ENCODE results near the gene SLC35A2. TPM values are rescaled to one million over a fixed set of nuclear protein-coding genes. Genes with fewer than 3 reads are reported as not detected.
A peak's percentile ranks its signal among the peaks of the same experiment; 100 is the strongest.

Gene SLC35A2
- total RNA-seq, 1 experiment from 2014 or later: 18.0 TPM

DNA sequence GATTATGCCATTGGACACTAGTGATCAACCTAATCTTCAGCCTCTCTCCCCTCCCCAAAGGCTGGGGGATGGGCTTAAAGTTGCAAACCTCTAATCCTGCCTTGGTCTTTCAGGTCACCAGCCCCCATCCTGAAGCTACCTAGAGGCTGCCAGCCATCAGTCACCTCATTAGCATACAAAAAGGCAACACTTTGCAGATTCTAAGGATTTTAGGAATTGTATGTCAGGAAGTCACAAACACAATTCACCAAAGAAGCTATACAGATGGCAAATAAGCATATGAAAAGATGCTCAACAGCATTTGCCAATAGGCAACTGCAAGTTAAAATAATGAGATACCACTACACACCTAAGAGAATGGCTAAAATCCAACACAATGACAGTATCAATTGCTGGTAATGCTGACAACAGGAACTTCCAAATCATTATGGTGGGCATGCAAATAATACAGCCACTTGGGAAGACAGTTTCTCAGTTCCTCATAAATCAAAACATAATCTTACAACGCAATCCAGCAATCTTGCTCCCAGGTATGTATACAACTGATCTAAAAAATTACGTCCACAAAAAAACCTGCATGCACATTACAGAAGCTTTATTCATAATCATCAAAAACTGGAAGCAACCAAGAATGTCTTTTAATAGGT is 16.4 kb upstream of the SLC35A2 start (continued):
- TF ChIP-seq, protein P1, sequence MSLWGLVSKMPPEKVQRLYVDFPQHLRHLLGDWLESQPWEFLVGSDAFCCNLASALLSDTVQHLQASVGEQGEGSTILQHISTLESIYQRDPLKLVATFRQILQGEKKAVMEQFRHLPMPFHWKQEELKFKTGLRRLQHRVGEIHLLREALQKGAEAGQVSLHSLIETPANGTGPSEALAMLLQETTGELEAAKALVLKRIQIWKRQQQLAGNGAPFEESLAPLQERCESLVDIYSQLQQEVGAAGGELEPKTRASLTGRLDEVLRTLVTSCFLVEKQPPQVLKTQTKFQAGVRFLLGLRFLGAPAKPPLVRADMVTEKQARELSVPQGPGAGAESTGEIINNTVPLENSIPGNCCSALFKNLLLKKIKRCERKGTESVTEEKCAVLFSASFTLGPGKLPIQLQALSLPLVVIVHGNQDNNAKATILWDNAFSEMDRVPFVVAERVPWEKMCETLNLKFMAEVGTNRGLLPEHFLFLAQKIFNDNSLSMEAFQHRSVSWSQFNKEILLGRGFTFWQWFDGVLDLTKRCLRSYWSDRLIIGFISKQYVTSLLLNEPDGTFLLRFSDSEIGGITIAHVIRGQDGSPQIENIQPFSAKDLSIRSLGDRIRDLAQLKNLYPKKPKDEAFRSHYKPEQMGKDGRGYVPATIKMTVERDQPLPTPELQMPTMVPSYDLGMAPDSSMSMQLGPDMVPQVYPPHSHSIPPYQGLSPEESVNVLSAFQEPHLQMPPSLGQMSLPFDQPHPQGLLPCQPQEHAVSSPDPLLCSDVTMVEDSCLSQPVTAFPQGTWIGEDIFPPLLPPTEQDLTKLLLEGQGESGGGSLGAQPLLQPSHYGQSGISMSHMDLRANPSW (CRISPR knock-in tag; conservative IDR thresholded peaks at IDR 0.05; ENCODE audit: low read depth): no peak

DNA sequence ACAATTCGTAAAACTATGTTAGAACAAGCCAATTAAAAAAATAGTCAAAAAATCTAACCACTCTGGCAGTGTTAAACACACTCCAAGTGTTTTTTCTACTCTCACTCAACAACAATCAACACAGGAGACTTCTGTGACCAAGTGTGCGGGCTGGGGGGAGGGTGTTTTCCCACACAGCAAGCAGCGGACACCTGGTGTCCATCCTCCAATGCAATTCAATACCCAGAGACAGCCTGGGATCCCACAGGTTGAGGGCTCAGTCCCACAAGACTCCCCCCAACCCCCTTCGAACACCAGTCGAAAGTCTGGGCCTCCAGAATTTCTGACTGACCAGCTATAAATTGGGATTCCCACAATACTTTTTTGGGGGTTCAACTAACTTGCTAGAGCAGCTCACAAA is 15.7 kb upstream of the SLC35A2 start:
- no peaks in the 10 kb centered on the region for H3K9me3 Mint-ChIP-seq
- no peak for TF ChIP-seq SMAD4 (CRISPR knock-in tag; IDR thresholded peaks at IDR 0.05)
- TF ChIP-seq, protein P2, sequence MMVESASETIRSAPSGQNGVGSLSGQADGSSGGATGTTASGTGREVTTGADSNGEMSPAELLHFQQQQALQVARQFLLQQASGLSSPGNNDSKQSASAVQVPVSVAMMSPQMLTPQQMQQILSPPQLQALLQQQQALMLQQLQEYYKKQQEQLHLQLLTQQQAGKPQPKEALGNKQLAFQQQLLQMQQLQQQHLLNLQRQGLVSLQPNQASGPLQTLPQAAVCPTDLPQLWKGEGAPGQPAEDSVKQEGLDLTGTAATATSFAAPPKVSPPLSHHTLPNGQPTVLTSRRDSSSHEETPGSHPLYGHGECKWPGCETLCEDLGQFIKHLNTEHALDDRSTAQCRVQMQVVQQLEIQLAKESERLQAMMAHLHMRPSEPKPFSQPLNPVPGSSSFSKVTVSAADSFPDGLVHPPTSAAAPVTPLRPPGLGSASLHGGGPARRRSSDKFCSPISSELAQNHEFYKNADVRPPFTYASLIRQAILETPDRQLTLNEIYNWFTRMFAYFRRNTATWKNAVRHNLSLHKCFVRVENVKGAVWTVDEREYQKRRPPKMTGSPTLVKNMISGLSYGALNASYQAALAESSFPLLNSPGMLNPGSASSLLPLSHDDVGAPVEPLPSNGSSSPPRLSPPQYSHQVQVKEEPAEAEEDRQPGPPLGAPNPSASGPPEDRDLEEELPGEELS (CRISPR knock-in tag; IDR thresholded peaks at IDR 0.05): peak; percentile 53; the same call in 1 of the 2 replicates
- TF ChIP-seq, protein P3, sequence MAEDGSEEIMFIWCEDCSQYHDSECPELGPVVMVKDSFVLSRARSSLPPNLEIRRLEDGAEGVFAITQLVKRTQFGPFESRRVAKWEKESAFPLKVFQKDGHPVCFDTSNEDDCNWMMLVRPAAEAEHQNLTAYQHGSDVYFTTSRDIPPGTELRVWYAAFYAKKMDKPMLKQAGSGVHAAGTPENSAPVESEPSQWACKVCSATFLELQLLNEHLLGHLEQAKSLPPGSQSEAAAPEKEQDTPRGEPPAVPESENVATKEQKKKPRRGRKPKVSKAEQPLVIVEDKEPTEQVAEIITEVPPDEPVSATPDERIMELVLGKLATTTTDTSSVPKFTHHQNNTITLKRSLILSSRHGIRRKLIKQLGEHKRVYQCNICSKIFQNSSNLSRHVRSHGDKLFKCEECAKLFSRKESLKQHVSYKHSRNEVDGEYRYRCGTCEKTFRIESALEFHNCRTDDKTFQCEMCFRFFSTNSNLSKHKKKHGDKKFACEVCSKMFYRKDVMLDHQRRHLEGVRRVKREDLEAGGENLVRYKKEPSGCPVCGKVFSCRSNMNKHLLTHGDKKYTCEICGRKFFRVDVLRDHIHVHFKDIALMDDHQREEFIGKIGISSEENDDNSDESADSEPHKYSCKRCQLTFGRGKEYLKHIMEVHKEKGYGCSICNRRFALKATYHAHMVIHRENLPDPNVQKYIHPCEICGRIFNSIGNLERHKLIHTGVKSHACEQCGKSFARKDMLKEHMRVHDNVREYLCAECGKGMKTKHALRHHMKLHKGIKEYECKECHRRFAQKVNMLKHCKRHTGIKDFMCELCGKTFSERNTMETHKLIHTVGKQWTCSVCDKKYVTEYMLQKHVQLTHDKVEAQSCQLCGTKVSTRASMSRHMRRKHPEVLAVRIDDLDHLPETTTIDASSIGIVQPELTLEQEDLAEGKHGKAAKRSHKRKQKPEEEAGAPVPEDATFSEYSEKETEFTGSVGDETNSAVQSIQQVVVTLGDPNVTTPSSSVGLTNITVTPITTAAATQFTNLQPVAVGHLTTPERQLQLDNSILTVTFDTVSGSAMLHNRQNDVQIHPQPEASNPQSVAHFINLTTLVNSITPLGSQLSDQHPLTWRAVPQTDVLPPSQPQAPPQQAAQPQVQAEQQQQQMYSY (CRISPR knock-in tag; IDR thresholded peaks at IDR 0.05): no peak
- peak overlapping the region; percentile 66 for H3K4me3 Mint-ChIP-seq
- no peaks in the 10 kb centered on the region for H3K27me3 Mint-ChIP-seq (ENCODE audit: low read depth)
- peak overlapping the region; percentile 100 for H3K27ac Mint-ChIP-seq
- DNase-seq (ENCODE audit: low spot score) (peak; percentile 54), ATAC-seq (peak; percentile 75)
- CTCF ChIA-PET: interaction anchor here (1.4 to 1.5 kb wide), 2 partner anchors 10 to 15 kb away, joined by 6 to 21 read pairs; partner anchors contain the start of gene SLC35A2
- peaks cover 36% of the 10 kb centered on the region for H3K36me3 Mint-ChIP-seq
- POLR2A ChIA-PET: interaction anchor here (0.6 to 2.0 kb wide), 3 partner anchors 15 to 32 kb away, joined by 3 to 11 read pairs (median 4); partner anchors contain the start of genes PQBP1, SLC35A2 and TIMM17B
- peaks cover 43% of the 10 kb centered on the region for H3K4me1 Mint-ChIP-seq

DNA sequence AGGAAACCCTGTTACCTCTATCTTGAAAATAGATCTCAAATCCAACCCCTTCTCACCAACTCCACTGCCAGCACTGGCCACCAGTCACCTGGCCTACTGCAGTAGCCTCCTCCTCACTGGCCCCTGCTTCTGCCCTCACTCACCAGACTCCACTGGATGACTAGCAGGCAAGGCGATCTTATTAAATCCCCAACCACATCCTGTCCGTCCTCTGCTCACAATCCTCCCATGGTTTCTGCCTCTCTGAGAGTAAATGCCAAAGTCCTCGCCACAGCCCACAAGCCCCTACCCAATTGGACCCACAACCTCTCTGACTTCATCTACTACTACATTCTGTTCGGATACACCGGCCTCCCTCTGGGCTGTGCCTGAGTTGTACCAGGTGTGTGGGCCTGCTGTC is 12.8 kb upstream of the SLC35A2 start:
- ChIA-PET POLR2A (no interaction called here), CTCF (interaction anchor here (1.4 kb wide), 1 partner anchor 13 kb away, joined by 4 read pairs; no protein-coding TSS in a partner anchor)
- Mint-ChIP-seq H3K4me1 (peaks cover 63% of the 10 kb centered on the region), H3K9me3 (no peaks in the 10 kb centered on the region), H3K27ac (peak overlapping the region; percentile 90), H3K36me3 (peaks cover 25% of the 10 kb centered on the region), H3K27me3 (ENCODE audit: low read depth) (no peaks in the 10 kb centered on the region), H3K4me3 (no peak overlapping the region)
- DNase-seq (ENCODE audit: low spot score) (no peak), ATAC-seq (no peak)
- TF ChIP-seq, protein P4, sequence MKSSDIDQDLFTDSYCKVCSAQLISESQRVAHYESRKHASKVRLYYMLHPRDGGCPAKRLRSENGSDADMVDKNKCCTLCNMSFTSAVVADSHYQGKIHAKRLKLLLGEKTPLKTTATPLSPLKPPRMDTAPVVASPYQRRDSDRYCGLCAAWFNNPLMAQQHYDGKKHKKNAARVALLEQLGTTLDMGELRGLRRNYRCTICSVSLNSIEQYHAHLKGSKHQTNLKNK (CRISPR knock-in tag; IDR thresholded peaks at IDR 0.05): no peak
- TF ChIP-seq ETV6 (CRISPR knock-in tag; IDR thresholded peaks at IDR 0.05): no peak
- TF ChIP-seq RORB (CRISPR knock-in tag; IDR thresholded peaks at IDR 0.05): no peak
- TF ChIP-seq, protein P5, sequence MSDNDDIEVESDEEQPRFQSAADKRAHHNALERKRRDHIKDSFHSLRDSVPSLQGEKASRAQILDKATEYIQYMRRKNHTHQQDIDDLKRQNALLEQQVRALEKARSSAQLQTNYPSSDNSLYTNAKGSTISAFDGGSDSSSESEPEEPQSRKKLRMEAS (CRISPR knock-in tag; IDR thresholded peaks at IDR 0.05): no peak
- TF ChIP-seq, protein P6, sequence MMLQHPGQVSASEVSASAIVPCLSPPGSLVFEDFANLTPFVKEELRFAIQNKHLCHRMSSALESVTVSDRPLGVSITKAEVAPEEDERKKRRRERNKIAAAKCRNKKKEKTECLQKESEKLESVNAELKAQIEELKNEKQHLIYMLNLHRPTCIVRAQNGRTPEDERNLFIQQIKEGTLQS (CRISPR knock-in tag; conservative IDR thresholded peaks at IDR 0.05): no peak
- no peak for TF ChIP-seq ZNF232 (CRISPR knock-in tag; IDR thresholded peaks at IDR 0.05)
- TF ChIP-seq ZNF138 (CRISPR knock-in tag; conservative IDR thresholded peaks at IDR 0.05): no peak
- no peak for TF ChIP-seq ZNF416 (CRISPR knock-in tag; IDR thresholded peaks at IDR 0.05)
- TF ChIP-seq NFYB (CRISPR knock-in tag; conservative IDR thresholded peaks at IDR 0.05; ENCODE audit: low read depth): no peak
- TF ChIP-seq, protein P7, sequence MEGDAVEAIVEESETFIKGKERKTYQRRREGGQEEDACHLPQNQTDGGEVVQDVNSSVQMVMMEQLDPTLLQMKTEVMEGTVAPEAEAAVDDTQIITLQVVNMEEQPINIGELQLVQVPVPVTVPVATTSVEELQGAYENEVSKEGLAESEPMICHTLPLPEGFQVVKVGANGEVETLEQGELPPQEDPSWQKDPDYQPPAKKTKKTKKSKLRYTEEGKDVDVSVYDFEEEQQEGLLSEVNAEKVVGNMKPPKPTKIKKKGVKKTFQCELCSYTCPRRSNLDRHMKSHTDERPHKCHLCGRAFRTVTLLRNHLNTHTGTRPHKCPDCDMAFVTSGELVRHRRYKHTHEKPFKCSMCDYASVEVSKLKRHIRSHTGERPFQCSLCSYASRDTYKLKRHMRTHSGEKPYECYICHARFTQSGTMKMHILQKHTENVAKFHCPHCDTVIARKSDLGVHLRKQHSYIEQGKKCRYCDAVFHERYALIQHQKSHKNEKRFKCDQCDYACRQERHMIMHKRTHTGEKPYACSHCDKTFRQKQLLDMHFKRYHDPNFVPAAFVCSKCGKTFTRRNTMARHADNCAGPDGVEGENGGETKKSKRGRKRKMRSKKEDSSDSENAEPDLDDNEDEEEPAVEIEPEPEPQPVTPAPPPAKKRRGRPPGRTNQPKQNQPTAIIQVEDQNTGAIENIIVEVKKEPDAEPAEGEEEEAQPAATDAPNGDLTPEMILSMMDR (IDR thresholded peaks at IDR 0.05): no peak
- TF ChIP-seq PRRX2 (CRISPR knock-in tag; IDR thresholded peaks at IDR 0.05): no peak
